Gastrocnemius medialis (tissue), 4 donors: ENCODE results near the gene ATRNL1. TPM values are rescaled to one million over a fixed set of nuclear protein-coding genes. Genes with fewer than 3 reads are reported as not detected.

Source experiments
- ATAC-seq, 2 donors: fragments of 150-250 bp; one replicate each; pipeline ENCODE4 v1.9.1; 2016
- DNase-seq, 2 donors: peaks; one replicate each; pipeline ENCODE4 v3.0.0-alpha.2; 2019
- H3K27ac ChIP-seq, 4 donors: fragments of 200-600 bp; sonication (generic); 1 replicate in 1 of 4; 2 replicates in 3 of 4; pipeline ENCODE4 v1.5.1; 2016 to 2018; ENCODE audit warnings: mild to moderate bottlenecking in 2 of 4, moderate library complexity in 1 of 4
- H3K27me3 ChIP-seq, 3 donors: fragments of 200-600 bp; sonication (generic) in 2 of 3; 1 replicate in 1 of 3; 2 replicates in 2 of 3; pipeline versions ENCODE4 v1.5.1 to v1.6.0; 2016 to 2019; ENCODE audit warnings: mild to moderate bottlenecking in 1 of 3, moderate library complexity in 1 of 3
- H3K36me3 ChIP-seq, 2 donors: fragments of 200-600 bp; sonication (generic) in 1 of 2; one replicate each; pipeline ENCODE4 v1.5.1; 2017 to 2018
- H3K4me1 ChIP-seq, 2 donors: fragments of 200-600 bp; sonication (generic) in 1 of 2; one replicate each; pipeline ENCODE4 v1.5.1; 2016 to 2017; ENCODE audit warnings: mild to moderate bottlenecking in 2 of 2
- H3K4me3 ChIP-seq, 4 donors: fragments of 200-600 bp; sonication (generic) in 3 of 4; 1 replicate in 1 of 4; 2 replicates in 3 of 4; pipeline ENCODE4 v1.5.1; 2016 to 2019; ENCODE audit warnings: mild to moderate bottlenecking in 2 of 4
- H3K9me3 ChIP-seq, 3 donors: fragments of 200-600 bp; sonication (generic) in 2 of 3; 1 replicate in 1 of 3; 2 replicates in 2 of 3; pipeline ENCODE4 v1.5.1; 2016 to 2019
- POLR2A ChIP-seq, 2 donors: fragments of 450-650 bp; IDR thresholded peaks; one replicate each; pipeline ENCODE4 v1.6.1; 2017; ENCODE audit warnings: antibody characterized with exemption in 2 of 2, mild to moderate bottlenecking in 2 of 2, moderate library complexity in 2 of 2
- in situ Hi-C, 4 donors: fragments of 200-750 bp; cut with MboI; loops; one replicate each; pipeline versions ENCODE4 v1.15.0 to v1.8.0; 2017; ENCODE audit warnings: low sequenced_read_pairs in 4 of 4
- intact Hi-C: fragments of 100-400 bp; cut with DNase I; formaldehyde crosslinking; loops from one replicate; pipeline ENCODE4 v1.15.1; 2023; ENCODE audit warnings: low total_unique reads
- total RNA-seq, 4 donors: library from RNA; depleted of rRNA; stranded (reverse); fragments of >200 nt; gene quantifications; one replicate each; pipeline versions ENCODE4 v1.1.0 to v1.2.3, GENCODE V29; 2016
- TF ChIP-seq, protein P1 (sequence below), 5 experiments: fragments of 450-650 bp in 3 of 5; fragments of 200-600 bp in 2 of 5; sonication (generic) in 2 of 5; IDR thresholded peaks in 4 of 5; conservative IDR thresholded peaks in 1 of 5; 1 replicate in 4 of 5; 2 replicates in 1 of 5; pipeline ENCODE4 v1.5.1; 2016 to 2019; ENCODE audit warnings: antibody characterized with exemption in 5 of 5, mild to moderate bottlenecking in 3 of 5, moderate library complexity in 3 of 5

The ATRNL1 gene
- total RNA-seq, 4 donors from 2014 or later, result 1.6 to 10.8 (median 3.8) TPM

DNA sequence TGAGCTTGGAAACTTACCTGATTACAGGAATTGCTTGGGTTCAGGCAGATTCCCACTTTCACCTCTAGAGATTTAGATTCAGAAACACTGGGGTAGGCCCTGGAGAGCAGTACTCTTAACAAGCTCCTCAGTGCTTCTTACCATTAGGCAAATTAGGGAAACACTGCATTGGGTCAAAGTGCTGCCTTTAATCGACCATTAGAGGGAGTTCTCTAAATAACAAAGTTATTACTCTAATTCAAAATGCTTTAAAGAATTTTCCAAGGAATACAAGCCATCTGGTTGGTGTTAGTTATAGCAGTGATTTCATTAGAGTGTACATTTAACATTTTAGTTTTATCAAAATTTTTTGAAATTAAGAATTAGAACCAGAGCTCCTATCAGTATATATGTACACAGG, 855.3 kb downstream of the ATRNL1 start:
- Histone ChIP-seq H3K36me3 (no peaks in the 10 kb centered on the region), H3K9me3 (no peaks in the 10 kb centered on the region), H3K27me3 (no peaks in the 10 kb centered on the region), H3K4me3 (no peak overlapping the region), H3K4me1 (no peaks in the 10 kb centered on the region), H3K27ac (no peak overlapping the region)
- DNase-seq (no peak), ATAC-seq (peak in 1 of 2 donors; percentile 33)
- in situ Hi-C loops, result loop anchor here in 2 of 4 donors (10.0 to 25.0 kb wide), 2 partner anchors 336 to 339 kb away; no protein-coding TSS in a partner anchor
- intact Hi-C loops, result no loop called here
- TF ChIP-seq, protein P1, sequence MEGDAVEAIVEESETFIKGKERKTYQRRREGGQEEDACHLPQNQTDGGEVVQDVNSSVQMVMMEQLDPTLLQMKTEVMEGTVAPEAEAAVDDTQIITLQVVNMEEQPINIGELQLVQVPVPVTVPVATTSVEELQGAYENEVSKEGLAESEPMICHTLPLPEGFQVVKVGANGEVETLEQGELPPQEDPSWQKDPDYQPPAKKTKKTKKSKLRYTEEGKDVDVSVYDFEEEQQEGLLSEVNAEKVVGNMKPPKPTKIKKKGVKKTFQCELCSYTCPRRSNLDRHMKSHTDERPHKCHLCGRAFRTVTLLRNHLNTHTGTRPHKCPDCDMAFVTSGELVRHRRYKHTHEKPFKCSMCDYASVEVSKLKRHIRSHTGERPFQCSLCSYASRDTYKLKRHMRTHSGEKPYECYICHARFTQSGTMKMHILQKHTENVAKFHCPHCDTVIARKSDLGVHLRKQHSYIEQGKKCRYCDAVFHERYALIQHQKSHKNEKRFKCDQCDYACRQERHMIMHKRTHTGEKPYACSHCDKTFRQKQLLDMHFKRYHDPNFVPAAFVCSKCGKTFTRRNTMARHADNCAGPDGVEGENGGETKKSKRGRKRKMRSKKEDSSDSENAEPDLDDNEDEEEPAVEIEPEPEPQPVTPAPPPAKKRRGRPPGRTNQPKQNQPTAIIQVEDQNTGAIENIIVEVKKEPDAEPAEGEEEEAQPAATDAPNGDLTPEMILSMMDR (IDR thresholded peaks at IDR 0.05 in 4 of 5, conservative IDR thresholded peaks at IDR 0.05 in 1 of 5), result peak in 1 of 5 experiments; percentile 29
- TF ChIP-seq POLR2A (IDR thresholded peaks at IDR 0.05), result no peak

DNA sequence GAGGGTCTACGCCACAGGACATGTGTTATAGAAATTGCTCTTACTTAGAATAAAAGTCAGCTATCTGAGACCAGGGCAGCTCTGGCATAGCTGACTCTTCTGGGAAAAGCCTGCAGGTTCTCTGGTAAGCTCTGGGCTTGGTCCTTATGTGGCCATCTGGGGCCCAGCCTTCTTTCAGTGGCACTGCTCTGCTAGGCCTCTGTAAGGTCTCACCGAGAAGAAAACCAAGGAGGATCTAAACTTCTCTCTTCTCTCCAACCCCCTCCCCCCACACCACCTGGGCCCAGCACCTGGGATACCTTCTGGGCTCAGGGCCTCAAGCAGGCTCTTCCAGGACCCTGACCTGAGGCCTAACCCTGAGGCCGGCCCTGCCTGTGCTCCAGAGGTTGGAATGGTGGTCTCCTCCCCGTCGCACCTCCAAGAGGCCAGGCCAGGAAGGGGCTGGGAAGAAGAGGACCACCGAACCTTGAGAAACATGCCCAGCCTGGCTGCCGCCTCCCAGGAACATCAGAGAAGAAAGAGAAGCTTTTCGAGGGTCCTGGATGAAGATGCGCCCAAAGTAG, 856.2 kb downstream of the ATRNL1 start:
- no peaks in the 10 kb centered on the region for H3K4me1 ChIP-seq
- no peak for TF ChIP-seq POLR2A (IDR thresholded peaks at IDR 0.05)
- TF ChIP-seq, protein P1 (IDR thresholded peaks at IDR 0.05 in 4 of 5, conservative IDR thresholded peaks at IDR 0.05 in 1 of 5), result no peak
- no peak overlapping the region for H3K27ac ChIP-seq
- intact Hi-C loops, result no loop called here
- DNase-seq (no peak), ATAC-seq (no peak)
- H3K9me3 ChIP-seq, result no peaks in the 10 kb centered on the region
- in situ Hi-C loops, result loop anchor here in 2 of 4 donors (10.0 to 25.0 kb wide), 2 partner anchors 335 to 338 kb away; no protein-coding TSS in a partner anchor
- no peaks in the 10 kb centered on the region for H3K36me3 ChIP-seq
- no peaks in the 10 kb centered on the region for H3K27me3 ChIP-seq
- H3K4me3 ChIP-seq, result no peak overlapping the region

DNA sequence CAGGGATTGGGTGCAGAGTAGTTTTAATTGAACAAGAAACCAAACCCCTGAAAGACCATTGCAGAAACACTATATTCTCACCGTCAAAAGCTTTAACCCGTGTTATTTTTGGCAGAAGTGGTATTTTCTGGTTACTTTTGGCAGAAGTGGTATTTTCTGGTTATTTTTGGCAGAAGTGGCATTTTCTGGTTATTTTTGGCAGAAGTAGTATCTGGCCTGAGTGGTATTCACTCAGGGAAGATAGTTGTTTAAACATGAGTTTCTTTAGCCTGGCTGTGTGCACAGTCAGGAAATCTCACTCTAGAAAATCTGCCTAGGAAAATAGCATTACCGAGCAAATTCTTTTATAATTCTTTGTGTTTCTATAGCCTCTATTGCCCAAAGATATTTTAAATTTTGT, 857.2 kb downstream of the ATRNL1 start:
- no peak for DNase-seq
- no peak overlapping the region for H3K4me3 ChIP-seq
- ATAC-seq, result no peak
- H3K36me3 ChIP-seq, result no peaks in the 10 kb centered on the region
- intact Hi-C loops (no loop called here), in situ Hi-C loops (no loop called here)
- TF ChIP-seq, protein P1 (IDR thresholded peaks at IDR 0.05 in 4 of 5, conservative IDR thresholded peaks at IDR 0.05 in 1 of 5), result no peak
- TF ChIP-seq POLR2A (IDR thresholded peaks at IDR 0.05), result no peak
- H3K27ac ChIP-seq, result no peak overlapping the region
- H3K27me3 ChIP-seq, result no peaks in the 10 kb centered on the region
- no peaks in the 10 kb centered on the region for H3K4me1 ChIP-seq
- H3K9me3 ChIP-seq, result no peaks in the 10 kb centered on the region

DNA sequence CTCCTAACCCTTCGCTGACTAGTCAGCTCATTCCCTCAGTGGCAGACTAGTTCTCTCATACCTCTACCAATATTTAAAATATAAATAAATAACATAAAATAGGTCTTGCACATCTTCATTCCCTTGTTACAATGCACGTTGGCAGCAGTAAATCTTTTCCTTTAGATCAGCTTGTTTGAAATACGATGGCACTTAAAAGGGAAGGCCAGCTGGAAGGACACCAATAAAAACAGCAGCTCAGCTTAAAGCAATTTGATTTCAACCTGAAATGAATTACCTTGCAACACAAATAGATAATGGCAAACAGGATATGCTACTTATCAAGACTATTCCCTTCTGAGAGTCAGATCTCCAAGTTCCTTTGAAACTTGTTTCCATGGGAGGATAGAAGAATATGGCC, 858.1 kb downstream of the ATRNL1 start:
- intact Hi-C loops, result no loop called here
- Histone ChIP-seq H3K9me3 (no peaks in the 10 kb centered on the region), H3K36me3 (no peaks in the 10 kb centered on the region), H3K4me1 (no peaks in the 10 kb centered on the region), H3K27me3 (no peaks in the 10 kb centered on the region), H3K4me3 (no peak overlapping the region), H3K27ac (no peak overlapping the region)
- ATAC-seq (no peak), DNase-seq (no peak)
- TF ChIP-seq, protein P1 (IDR thresholded peaks at IDR 0.05 in 4 of 5, conservative IDR thresholded peaks at IDR 0.05 in 1 of 5), result no peak
- no peak for TF ChIP-seq POLR2A (IDR thresholded peaks at IDR 0.05)
- in situ Hi-C loops, result no loop called here

DNA sequence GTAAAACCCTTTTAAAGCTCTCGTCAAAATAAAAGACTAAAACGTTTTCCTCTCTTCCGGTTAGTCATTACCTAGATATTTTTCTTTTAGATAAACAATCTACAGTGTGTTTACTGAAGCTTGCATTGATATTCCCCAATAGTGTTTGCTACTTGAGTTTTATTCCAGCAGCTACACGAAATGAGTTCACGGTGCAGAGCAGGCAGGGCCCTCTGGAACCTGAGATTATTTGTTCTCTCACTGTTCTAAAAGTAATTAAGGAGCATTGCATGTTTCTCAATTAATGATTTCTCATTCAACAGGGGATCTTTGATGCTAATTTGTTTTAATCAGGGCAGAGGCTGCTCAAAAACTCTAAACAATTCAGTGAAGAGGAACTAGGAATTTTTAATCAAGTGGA, 860.1 kb downstream of the ATRNL1 start:
- Histone ChIP-seq H3K27me3 (no peaks in the 10 kb centered on the region), H3K27ac (no peak overlapping the region), H3K9me3 (no peaks in the 10 kb centered on the region), H3K4me3 (no peak overlapping the region), H3K36me3 (no peaks in the 10 kb centered on the region), H3K4me1 (no peaks in the 10 kb centered on the region)
- in situ Hi-C loops (no loop called here), intact Hi-C loops (no loop called here)
- no peak for ATAC-seq
- no peak for DNase-seq
- TF ChIP-seq, protein P1 (IDR thresholded peaks at IDR 0.05 in 4 of 5, conservative IDR thresholded peaks at IDR 0.05 in 1 of 5), result no peak
- TF ChIP-seq POLR2A (IDR thresholded peaks at IDR 0.05), result no peak
